T-cell (primary cell): Measurements from ENCODE around the gene NPAP1. TPM values are rescaled to one million over a fixed set of nuclear protein-coding genes. Genes with fewer than 3 reads are reported as not detected.
"Not testable (repeated sequence)": the region's sequence is repeated elsewhere in the genome, so short reads cannot be mapped to it uniquely, and the experiment has no call there.

Experiments used
- ATAC-seq, 4 experiments: fragments of 200-7000 bp in 3 of 4; fragments of 150-1000 bp in 1 of 4; cut with Tn5 transposase; replicated peaks in 1 of 4; 1 replicate in 3 of 4; 2 replicates in 1 of 4; pipeline ENCODE4 v1.10.0; 2021; ENCODE audit warnings: moderate library complexity in 3 of 4, mild to moderate bottlenecking in 2 of 4, moderate number of reproducible peaks in 1 of 4
- CTCF ChIA-PET, 2 donors: fragments of 300-600 bp; sonication (Branson Sonifier 250); formaldehyde crosslinking; loops; one replicate each; lab custom pipeline; 2022; ENCODE audit warnings: antibody characterized with exemption in 2 of 2; lab: Charles Lee
- POLR2A ChIA-PET, 2 donors: fragments of 300-600 bp; sonication (Branson Sonifier 250); formaldehyde crosslinking; loops; one replicate each; lab custom pipeline; 2022; ENCODE audit warnings: antibody characterized with exemption in 2 of 2; lab: Charles Lee
- DNase-seq, 35 experiments: peaks; one replicate each; pipeline versions ENCODE4 v3.0.0 to v3.0.0-alpha.2; 2013 to 2023
- H3K27ac ChIP-seq: one replicate; pipeline ENCODE4 v1.5.1; 2013; ENCODE audit warnings: low read length
- H3K27me3 ChIP-seq, 2 experiments: replicated peaks in 1 of 2; 1 replicate in 1 of 2; 2 replicates in 1 of 2; pipeline versions ENCODE4 v1.6.1 to v1.7.0; 2013; ENCODE audit warnings: low read length in 1 of 2, mixed read lengths in 1 of 2; ENCODE audit not compliant: control insufficient read depth in 2 of 2, insufficient read depth in 2 of 2; ENCODE audit errors: extremely low read depth in 1 of 2
- H3K36me3 ChIP-seq, 2 donors: 1 replicate in 1 of 2; 2 replicates in 1 of 2; pipeline versions ENCODE4 v1.6.1 to v1.7.0; 2013; ENCODE audit warnings: low read length in 1 of 2; ENCODE audit not compliant: control insufficient read depth in 2 of 2, insufficient read depth in 1 of 2; ENCODE audit errors: extremely low read depth in 1 of 2
- H3K4me1 ChIP-seq, 2 experiments: 1 replicate in 1 of 2; 2 replicates in 1 of 2; pipeline versions ENCODE4 v1.6.1 to v1.7.0; 2013; ENCODE audit warnings: low read length in 2 of 2, mixed read lengths in 1 of 2; ENCODE audit not compliant: insufficient read depth in 2 of 2, control insufficient read depth in 1 of 2; ENCODE audit errors: extremely low read depth in 1 of 2
- H3K4me3 ChIP-seq, 2 donors: 1 replicate in 1 of 2; 2 replicates in 1 of 2; pipeline versions ENCODE4 v1.5.1 to v1.7.0; 2013; ENCODE audit warnings: mild to moderate bottlenecking in 2 of 2, low read length in 1 of 2, moderate library complexity in 1 of 2; ENCODE audit not compliant: control insufficient read depth in 1 of 2; ENCODE audit errors: extremely low read depth in 1 of 2
- H3K9me3 ChIP-seq: 2 replicates; pipeline ENCODE4 v1.7.0; 2013
- H3K27ac Mint-ChIP-seq, 2 donors: one replicate each; pipeline ENCODE4 v1.8.0; 2020 to 2021; ENCODE audit warnings: mild to moderate bottlenecking in 2 of 2, mixed read lengths in 2 of 2
- H3K27me3 Mint-ChIP-seq, 2 donors: one replicate each; pipeline ENCODE4 v1.8.0; 2021 to 2022; ENCODE audit warnings: mixed read lengths in 2 of 2
- H3K36me3 Mint-ChIP-seq: one replicate; pipeline ENCODE4 v1.8.0; 2021; ENCODE audit warnings: mixed read lengths
- H3K4me1 Mint-ChIP-seq, 3 donors: one replicate each; pipeline ENCODE4 v1.8.0; 2020 to 2022; ENCODE audit warnings: mixed read lengths in 3 of 3, mild to moderate bottlenecking in 1 of 3
- H3K4me3 Mint-ChIP-seq, 3 donors: one replicate each; pipeline ENCODE4 v1.8.0; 2020 to 2022; ENCODE audit warnings: mild to moderate bottlenecking in 3 of 3, mixed read lengths in 3 of 3, moderate library complexity in 3 of 3
- H3K9me3 Mint-ChIP-seq, 3 donors: one replicate each; pipeline ENCODE4 v1.8.0; 2020 to 2022; ENCODE audit warnings: mixed read lengths in 3 of 3
- WGBS: methylation state at CpG from one replicate; pipeline ENCODE4 v1.1.5; 2013; ENCODE audit warnings: missing lambda C conversion rate; ENCODE audit not compliant: insufficient coverage; 5-methylcytosine and 5-hydroxymethylcytosine counted together
- total RNA-seq, 35 experiments: library from RNA in 6 of 35; stranded (reverse) in 6 of 35; fragments of 120-200 nt in 1 of 35; gene quantifications; one replicate each; pipeline versions ENCODE4 v1.2.1 to v1.2.4 and lab custom pipeline; 2013 to 2026

The NPAP1 gene
- total RNA-seq (not detected), total RNA-seq (lab: John Stamatoyannopoulos, UW) (0 to 0.07 (median 0) reads per million in 29 experiments)
- not detected for total RNA-seq (2013)

DNA sequence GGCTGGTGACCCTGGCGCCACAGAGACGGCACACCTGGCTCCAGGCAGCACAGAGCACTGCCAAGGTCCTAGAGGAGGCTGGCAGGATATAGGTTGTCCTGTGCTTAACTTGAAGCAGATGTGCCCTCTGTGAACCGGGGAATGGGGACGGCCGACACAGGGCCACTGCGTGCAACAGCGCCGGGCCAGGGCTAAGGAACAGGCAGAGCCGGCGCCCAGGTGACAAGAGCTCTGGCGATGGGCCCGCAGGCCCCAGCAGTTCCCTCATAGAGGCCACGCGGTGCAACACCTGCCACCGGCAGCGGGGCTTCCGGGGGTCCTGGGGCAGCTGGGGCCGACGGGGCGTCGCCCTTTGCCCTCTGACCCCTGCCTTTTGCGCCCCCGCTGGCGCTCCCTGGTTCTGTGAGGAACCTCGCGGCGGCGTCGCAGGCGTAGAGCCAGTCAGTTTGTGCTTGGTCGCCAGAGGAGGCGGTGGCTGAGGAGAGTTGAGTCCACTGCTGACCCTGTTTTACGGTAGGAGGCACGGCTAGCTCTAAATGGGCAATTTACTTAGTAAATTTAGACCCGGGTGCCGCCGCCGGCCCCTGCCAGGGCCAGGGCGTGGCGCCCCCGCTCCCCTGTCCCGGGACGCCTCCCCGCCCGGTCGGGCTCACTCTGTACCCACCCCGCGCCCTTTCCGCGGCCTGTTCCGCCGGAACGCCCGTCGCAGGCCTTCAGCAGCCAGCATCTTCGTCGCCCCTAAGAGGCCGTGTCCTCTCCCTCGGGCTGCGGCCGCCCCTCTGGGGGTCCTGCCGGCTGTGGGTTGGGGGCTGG is at the start of gene NPAP1:
TSS of gene NPAP1 (plus strand) at position 444 of the 813 bp plus-strand sequence. CDS start at position 537, 93 bp downstream.
- ATAC-seq: no peak
- WGBS: 91% methylated on average over 60 of the region's 62 CpGs
- no peaks in the 10 kb centered on the region for H3K36me3 ChIP-seq
- H3K9me3 Mint-ChIP-seq: peaks cover 11 to 22% (median 15%) of the 10 kb centered on the region in 3 donors
- H3K27me3 ChIP-seq: no peaks in the 10 kb centered on the region
- no peak within 1 kb of the TSS for H3K4me3 Mint-ChIP-seq
- DNase-seq: no peak
- no peaks in the 10 kb centered on the region for H3K27me3 Mint-ChIP-seq
- H3K4me1 ChIP-seq: no peaks in the 10 kb centered on the region
- POLR2A ChIA-PET: no interaction called here
- no peaks in the 10 kb centered on the region for H3K4me1 Mint-ChIP-seq
- H3K27ac ChIP-seq: no peak within 1 kb of the TSS
- H3K9me3 ChIP-seq: no peaks in the 10 kb centered on the region
- no peak within 1 kb of the TSS for H3K4me3 ChIP-seq
- H3K27ac Mint-ChIP-seq: no peak within 1 kb of the TSS
- no peaks in the 10 kb centered on the region for H3K36me3 Mint-ChIP-seq
- CTCF ChIA-PET: no interaction called here

DNA sequence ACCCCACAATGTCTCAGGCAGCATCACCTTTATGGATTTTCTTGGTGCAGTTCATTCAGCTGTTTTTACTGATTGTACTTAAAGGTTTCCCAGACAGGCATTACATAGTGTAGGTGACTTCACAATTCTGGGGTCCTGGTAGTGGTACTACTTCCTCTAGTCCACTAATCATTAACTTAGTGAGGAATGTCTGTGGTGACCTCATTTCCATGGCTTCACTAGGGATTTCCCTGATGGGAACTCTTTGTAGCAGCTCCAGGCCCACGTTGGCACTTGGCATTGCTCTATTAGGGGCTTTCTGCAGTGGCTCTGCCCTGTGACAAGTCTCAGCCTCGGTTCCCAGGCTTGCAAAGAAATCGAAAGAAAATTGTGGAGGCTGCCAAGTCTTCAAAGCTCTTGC is 48.1 kb upstream of the NPAP1 start:
- no peaks in the 10 kb centered on the region for H3K27me3 ChIP-seq
- WGBS: 48% methylated on average over 3 of the region's 3 CpGs
- no peaks in the 10 kb centered on the region for H3K27me3 Mint-ChIP-seq
- no peaks in the 10 kb centered on the region for H3K4me1 ChIP-seq
- no peak overlapping the region for H3K4me3 Mint-ChIP-seq
- H3K27ac Mint-ChIP-seq: no peak overlapping the region
- ChIA-PET POLR2A (no interaction called here), CTCF (no interaction called here)
- no peaks in the 10 kb centered on the region for H3K4me1 Mint-ChIP-seq
- H3K4me3 ChIP-seq: no peak overlapping the region
- H3K9me3 Mint-ChIP-seq: peaks cover 19 to 23% (median 19%) of the 10 kb centered on the region in 3 donors
- H3K27ac ChIP-seq: no peak overlapping the region
- H3K36me3 ChIP-seq: no peaks in the 10 kb centered on the region
- DNase-seq (no peak), ATAC-seq (no peak)
- no peaks in the 10 kb centered on the region for H3K36me3 Mint-ChIP-seq
- no peaks in the 10 kb centered on the region for H3K9me3 ChIP-seq

DNA sequence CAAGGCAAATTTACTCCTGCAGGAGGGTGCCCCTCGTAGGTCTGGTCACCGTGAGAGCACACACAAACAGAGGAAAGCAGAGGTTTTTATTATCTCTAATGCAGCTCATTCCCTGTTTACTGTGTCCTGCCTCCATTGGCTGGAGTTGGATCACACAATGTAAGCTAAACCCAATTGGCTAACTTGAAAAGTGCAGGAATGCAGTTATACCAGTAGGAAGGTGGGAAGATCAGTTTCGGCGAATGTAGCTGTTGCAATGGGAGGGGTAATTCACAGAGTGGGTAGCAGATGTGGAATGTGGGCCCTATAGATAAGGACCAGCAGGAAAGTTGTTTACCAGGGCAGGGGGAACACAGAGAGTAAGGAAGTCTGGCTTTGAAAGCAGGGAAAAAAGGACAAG is 42.5 kb upstream of the NPAP1 start:
- Histone ChIP-seq H3K27me3 (no peaks in the 10 kb centered on the region), H3K36me3 (no peaks in the 10 kb centered on the region), H3K27ac (no peak overlapping the region), H3K9me3 (no peaks in the 10 kb centered on the region), H3K4me1 (no peaks in the 10 kb centered on the region), H3K4me3 (no peak overlapping the region)
- Mint-ChIP-seq H3K36me3 (no peaks in the 10 kb centered on the region), H3K27ac (no peak overlapping the region), H3K9me3 (peaks cover 21 to 28% (median 27%) of the 10 kb centered on the region in 3 donors), H3K4me3 (no peak overlapping the region), H3K4me1 (no peaks in the 10 kb centered on the region), H3K27me3 (no peaks in the 10 kb centered on the region)
- DNase-seq (no peak), ATAC-seq (no peak)
- ChIA-PET CTCF (no interaction called here), POLR2A (no interaction called here)
- 86% methylated on average over 4 of the region's 4 CpGs for WGBS

DNA sequence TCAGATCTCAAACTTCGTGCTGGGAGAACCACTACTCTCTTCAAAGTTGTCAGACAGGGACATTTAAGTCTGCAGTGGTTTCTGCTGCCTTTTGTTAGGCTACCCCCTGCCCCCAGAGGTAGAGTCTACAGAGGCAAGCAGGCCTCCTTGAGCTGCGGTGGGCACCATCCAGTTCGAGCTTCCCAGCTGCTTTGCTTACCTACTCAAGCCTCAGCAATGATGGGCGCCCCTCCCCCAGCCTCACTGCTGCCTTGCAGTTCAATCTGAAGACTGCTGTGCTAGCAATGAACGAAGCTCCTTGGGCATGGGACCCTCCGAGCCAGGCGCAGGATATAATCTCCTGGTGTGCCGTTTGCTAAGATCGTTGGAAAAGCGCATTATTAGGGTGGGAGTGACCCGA is 36.2 kb upstream of the NPAP1 start:
- H3K4me3 ChIP-seq, H3K27ac ChIP-seq, H3K4me1 Mint-ChIP-seq, ATAC-seq, H3K27me3 Mint-ChIP-seq, H3K4me3 Mint-ChIP-seq, H3K27me3 ChIP-seq, CTCF ChIA-PET, H3K36me3 ChIP-seq, H3K9me3 ChIP-seq, H3K4me1 ChIP-seq, DNase-seq, H3K36me3 Mint-ChIP-seq, POLR2A ChIA-PET, H3K27ac Mint-ChIP-seq: not testable (repeated sequence)
- WGBS: 77% methylated on average over 10 of the region's 11 CpGs
- peaks cover 19 to 38% (median 31%) of the 10 kb centered on the region in 3 donors for H3K9me3 Mint-ChIP-seq

DNA sequence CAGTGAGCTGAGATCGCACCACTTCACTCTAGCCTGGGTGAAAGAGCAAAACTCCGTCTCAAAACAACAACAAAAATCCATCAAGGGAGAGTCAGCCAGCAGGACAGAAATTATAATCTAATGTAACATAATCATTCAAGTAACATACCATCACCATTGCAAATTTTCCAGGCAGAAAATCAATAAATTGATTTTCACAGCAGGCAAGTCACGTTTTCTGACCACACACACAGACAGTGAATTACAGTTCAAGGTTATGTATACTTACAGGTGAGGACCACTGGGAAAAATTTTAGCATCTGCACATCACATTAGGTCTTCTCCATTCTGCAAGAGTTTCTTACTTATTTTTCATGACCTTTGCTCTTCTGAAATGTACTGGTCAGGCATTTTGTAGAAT is 29.9 kb upstream of the NPAP1 start:
- Mint-ChIP-seq H3K27me3 (no peaks in the 10 kb centered on the region), H3K27ac (no peak overlapping the region), H3K4me1 (no peaks in the 10 kb centered on the region), H3K4me3 (no peak overlapping the region), H3K36me3 (no peaks in the 10 kb centered on the region), H3K9me3 (peaks cover 22 to 35% (median 22%) of the 10 kb centered on the region in 3 donors)
- no CpG with 5 or more reads among the region's 3 CpGs for WGBS
- POLR2A ChIA-PET: no interaction called here
- no peaks in the 10 kb centered on the region for H3K27me3 ChIP-seq
- no peaks in the 10 kb centered on the region for H3K36me3 ChIP-seq
- no peak overlapping the region for H3K4me3 ChIP-seq
- CTCF ChIA-PET: no interaction called here
- DNase-seq (no peak), ATAC-seq (no peak)
- no peaks in the 10 kb centered on the region for H3K9me3 ChIP-seq
- no peaks in the 10 kb centered on the region for H3K4me1 ChIP-seq
- H3K27ac ChIP-seq: no peak overlapping the region

GRCh38 chr15:24659622-24660021 is 16.0 kb upstream of the NPAP1 start:
- Histone ChIP-seq H3K9me3 (no peaks in the 10 kb centered on the region), H3K27ac (no peak overlapping the region), H3K36me3 (no peaks in the 10 kb centered on the region), H3K4me1 (no peaks in the 10 kb centered on the region), H3K27me3 (no peaks in the 10 kb centered on the region), H3K4me3 (no peak overlapping the region)
- Mint-ChIP-seq H3K36me3 (no peaks in the 10 kb centered on the region), H3K9me3 (peaks cover 4 to 27% (median 7%) of the 10 kb centered on the region in 3 donors), H3K27me3 (no peaks in the 10 kb centered on the region), H3K4me1 (no peaks in the 10 kb centered on the region), H3K4me3 (no peak overlapping the region), H3K27ac (no peak overlapping the region)
- no CpG with 5 or more reads among the region's 7 CpGs for WGBS
- no peak for DNase-seq
- ChIA-PET POLR2A (no interaction called here), CTCF (no interaction called here)
- ATAC-seq: no peak
